ENCODE results near the gene PPP3CA.

DNA sequence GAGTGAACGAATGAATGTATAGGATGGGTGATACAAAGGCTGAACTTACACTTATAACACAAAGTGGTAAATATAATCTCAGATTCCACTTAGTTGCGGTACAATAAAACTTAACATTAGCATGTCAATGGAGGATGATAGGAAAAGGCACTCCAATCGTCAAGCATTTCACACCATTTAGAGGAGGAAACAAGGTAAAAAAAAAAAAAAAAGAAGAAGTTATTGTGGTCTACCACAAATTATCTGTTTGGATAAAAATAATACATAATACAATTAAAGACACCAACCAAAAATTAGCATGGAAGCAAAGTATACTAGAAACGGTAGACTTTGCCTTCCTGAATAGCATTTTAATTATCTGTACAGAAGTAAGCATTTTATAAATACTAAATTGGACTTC, 205.5 kb downstream of the PPP3CA start:
- TF ChIP-seq, protein P1, sequence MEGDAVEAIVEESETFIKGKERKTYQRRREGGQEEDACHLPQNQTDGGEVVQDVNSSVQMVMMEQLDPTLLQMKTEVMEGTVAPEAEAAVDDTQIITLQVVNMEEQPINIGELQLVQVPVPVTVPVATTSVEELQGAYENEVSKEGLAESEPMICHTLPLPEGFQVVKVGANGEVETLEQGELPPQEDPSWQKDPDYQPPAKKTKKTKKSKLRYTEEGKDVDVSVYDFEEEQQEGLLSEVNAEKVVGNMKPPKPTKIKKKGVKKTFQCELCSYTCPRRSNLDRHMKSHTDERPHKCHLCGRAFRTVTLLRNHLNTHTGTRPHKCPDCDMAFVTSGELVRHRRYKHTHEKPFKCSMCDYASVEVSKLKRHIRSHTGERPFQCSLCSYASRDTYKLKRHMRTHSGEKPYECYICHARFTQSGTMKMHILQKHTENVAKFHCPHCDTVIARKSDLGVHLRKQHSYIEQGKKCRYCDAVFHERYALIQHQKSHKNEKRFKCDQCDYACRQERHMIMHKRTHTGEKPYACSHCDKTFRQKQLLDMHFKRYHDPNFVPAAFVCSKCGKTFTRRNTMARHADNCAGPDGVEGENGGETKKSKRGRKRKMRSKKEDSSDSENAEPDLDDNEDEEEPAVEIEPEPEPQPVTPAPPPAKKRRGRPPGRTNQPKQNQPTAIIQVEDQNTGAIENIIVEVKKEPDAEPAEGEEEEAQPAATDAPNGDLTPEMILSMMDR (IDR thresholded peaks at IDR 0.05; ENCODE audit: low read length), result no peak
- TF ChIP-seq EZH2 (optimal IDR thresholded peaks at IDR 0.05; ENCODE audit: low read depth, low read length), result no peak
- TF ChIP-seq EZH2phosphoT487 (IDR thresholded peaks at IDR 0.05; ENCODE audit: low read length), result no peak

All from MM.1S (cell line).